ENCODE data around the gene TECPR1.

The TECPR1 gene

DNA sequence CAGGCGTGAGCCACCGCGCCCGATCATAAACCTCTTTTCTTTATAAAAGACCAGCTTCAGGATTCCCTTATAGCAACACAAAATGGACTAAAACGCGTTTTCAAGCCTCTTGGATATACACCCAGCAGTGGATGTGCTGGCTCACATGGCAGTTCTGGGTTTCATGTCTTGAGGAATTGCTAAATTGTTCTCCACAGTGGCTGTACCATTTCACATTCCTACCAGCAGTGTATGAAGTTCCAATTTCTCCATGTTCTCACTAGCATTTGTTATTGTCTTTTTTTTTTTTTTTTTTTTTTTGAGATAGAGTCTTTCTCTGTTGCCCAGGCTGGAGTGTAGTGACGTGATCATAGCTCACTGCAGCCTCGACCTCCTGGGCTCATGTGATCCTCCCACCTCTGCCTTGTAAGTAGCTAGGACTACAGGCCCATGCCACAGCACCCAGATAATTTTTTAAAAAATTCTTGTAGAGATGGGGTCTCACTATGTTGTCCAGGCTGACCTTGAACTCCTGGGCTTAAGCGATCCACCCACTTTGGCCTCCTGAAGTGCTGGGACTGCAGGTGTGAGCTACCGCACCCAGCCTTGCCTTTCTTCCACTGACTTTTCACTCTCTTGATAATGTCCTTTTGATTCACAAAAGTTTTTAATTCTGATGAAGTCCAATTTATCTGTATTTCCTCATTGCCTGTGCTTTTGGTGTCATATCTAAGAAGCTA, 17.4 kb downstream of the TECPR1 start:
- no peak for TF ChIP-seq FOXP2 (optimal IDR thresholded peaks at IDR 0.05; ENCODE audit: borderline replicate concordance, extremely low read depth, extremely low read length, insufficient read depth)
- TF ChIP-seq SIN3A (IDR thresholded peaks at IDR 0.05; ENCODE audit: borderline replicate concordance, insufficient read depth, low read length) = no peak
- no peak for TF ChIP-seq POLR2AphosphoS5 (IDR thresholded peaks at IDR 0.05; ENCODE audit: low read depth, low read length)
- TF ChIP-seq, protein P1, sequence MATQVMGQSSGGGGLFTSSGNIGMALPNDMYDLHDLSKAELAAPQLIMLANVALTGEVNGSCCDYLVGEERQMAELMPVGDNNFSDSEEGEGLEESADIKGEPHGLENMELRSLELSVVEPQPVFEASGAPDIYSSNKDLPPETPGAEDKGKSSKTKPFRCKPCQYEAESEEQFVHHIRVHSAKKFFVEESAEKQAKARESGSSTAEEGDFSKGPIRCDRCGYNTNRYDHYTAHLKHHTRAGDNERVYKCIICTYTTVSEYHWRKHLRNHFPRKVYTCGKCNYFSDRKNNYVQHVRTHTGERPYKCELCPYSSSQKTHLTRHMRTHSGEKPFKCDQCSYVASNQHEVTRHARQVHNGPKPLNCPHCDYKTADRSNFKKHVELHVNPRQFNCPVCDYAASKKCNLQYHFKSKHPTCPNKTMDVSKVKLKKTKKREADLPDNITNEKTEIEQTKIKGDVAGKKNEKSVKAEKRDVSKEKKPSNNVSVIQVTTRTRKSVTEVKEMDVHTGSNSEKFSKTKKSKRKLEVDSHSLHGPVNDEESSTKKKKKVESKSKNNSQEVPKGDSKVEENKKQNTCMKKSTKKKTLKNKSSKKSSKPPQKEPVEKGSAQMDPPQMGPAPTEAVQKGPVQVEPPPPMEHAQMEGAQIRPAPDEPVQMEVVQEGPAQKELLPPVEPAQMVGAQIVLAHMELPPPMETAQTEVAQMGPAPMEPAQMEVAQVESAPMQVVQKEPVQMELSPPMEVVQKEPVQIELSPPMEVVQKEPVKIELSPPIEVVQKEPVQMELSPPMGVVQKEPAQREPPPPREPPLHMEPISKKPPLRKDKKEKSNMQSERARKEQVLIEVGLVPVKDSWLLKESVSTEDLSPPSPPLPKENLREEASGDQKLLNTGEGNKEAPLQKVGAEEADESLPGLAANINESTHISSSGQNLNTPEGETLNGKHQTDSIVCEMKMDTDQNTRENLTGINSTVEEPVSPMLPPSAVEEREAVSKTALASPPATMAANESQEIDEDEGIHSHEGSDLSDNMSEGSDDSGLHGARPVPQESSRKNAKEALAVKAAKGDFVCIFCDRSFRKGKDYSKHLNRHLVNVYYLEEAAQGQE (IDR thresholded peaks at IDR 0.05; ENCODE audit: insufficient read depth in 1 of 2, low read depth in 2 of 2, low read length in 2 of 2) = no peak
- TF ChIP-seq TAF1 (IDR thresholded peaks at IDR 0.05; ENCODE audit: borderline replicate concordance, insufficient read depth, low read length) = no peak

DNA sequence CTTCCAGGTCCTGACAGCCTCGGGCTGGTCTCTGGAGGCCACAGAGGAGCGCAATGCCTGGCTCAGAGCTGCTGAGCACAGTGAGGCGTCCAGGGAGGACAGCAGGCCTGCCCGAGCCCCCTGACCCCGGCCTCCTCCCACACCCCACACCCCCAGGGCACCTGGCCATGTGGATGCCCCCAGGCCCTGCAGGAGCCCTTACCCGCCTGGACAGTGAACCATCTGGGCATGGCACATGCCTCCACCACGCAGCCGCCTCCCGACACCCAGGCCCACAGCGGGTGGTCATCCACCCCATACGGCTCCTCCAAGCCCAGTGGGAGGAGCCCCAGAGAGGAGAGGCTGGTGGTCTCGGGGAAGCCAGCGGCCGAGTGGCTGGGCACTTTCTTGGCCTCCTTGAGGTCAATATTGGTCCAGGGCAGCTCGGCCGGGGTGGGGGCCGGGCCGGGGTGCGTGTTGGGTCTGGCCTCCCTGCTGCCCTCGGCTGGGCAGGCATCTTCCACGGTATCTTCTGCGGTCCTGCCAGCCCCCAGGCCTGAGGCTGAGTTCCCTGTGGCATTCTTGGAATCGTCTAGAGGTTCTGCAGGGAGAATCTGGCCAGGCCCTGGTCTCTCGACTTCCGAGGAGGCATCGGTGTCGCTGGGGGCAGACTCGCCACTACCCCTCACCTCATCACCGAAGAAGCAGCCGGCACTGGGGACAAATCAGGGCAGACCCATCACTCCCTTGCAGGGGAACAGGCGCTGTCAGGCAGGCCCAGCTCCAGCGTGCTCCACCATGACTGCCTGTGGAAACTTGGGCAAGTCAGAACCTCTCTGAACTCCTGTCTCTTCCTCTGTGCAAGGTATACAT, 18.6 kb downstream of the TECPR1 start:
- TF ChIP-seq FOXP2 (optimal IDR thresholded peaks at IDR 0.05; ENCODE audit: borderline replicate concordance, extremely low read depth, extremely low read length, insufficient read depth) (no peak), POLR2AphosphoS5 (IDR thresholded peaks at IDR 0.05; ENCODE audit: low read depth, low read length) (no peak), SIN3A (IDR thresholded peaks at IDR 0.05; ENCODE audit: borderline replicate concordance, insufficient read depth, low read length) (no peak), TAF1 (IDR thresholded peaks at IDR 0.05; ENCODE audit: borderline replicate concordance, insufficient read depth, low read length) (no peak)
- TF ChIP-seq, protein P1 (IDR thresholded peaks at IDR 0.05; ENCODE audit: insufficient read depth in 1 of 2, low read depth in 2 of 2, low read length in 2 of 2) = no peak

DNA sequence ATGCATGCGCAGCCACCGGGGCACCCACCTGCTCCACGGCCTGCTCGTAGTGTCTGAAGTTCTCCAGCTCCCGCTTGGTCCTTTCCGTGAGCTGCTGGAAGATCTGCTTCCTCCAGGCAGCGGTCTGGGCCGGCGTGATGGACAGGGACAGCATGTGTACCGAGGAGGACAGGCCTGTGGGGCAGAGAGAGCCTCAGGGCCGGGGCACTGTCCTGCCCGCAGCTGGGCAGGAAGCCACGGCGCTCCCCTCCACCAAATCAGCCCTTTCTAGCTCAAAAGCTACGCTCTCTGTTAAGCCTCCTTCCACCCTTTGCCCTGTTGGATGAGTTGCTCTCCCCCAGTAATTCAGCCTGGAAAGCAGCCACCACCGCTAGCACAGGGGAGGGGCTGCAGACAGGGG, 19.2 kb downstream of the TECPR1 start:
- no peak for TF ChIP-seq TAF1 (IDR thresholded peaks at IDR 0.05; ENCODE audit: borderline replicate concordance, insufficient read depth, low read length)
- TF ChIP-seq, protein P1 (IDR thresholded peaks at IDR 0.05; ENCODE audit: insufficient read depth in 1 of 2, low read depth in 2 of 2, low read length in 2 of 2) = no peak
- TF ChIP-seq POLR2AphosphoS5 (IDR thresholded peaks at IDR 0.05; ENCODE audit: low read depth, low read length) = no peak
- TF ChIP-seq FOXP2 (optimal IDR thresholded peaks at IDR 0.05; ENCODE audit: borderline replicate concordance, extremely low read depth, extremely low read length, insufficient read depth) = no peak
- no peak for TF ChIP-seq SIN3A (IDR thresholded peaks at IDR 0.05; ENCODE audit: borderline replicate concordance, insufficient read depth, low read length)

DNA sequence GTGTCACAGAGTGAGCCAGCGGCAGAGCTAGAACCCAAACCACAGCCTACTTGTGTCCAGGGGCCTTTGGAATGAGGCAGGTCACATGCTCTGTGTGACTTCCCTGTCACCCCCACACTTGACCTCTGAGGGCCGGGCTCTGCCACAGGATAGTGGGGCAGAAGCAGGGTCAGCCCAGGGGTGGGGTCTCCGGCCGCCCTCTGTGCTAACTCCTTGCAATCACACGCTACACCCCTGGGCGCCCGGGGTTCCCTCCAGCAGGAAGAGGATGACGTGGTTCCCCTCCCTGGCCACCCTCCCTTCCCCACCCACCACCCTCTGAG, 19.8 kb downstream of the TECPR1 start:
- TF ChIP-seq SIN3A (IDR thresholded peaks at IDR 0.05; ENCODE audit: borderline replicate concordance, insufficient read depth, low read length) (no peak), FOXP2 (optimal IDR thresholded peaks at IDR 0.05; ENCODE audit: borderline replicate concordance, extremely low read depth, extremely low read length, insufficient read depth) (no peak), TAF1 (IDR thresholded peaks at IDR 0.05; ENCODE audit: borderline replicate concordance, insufficient read depth, low read length) (no peak), POLR2AphosphoS5 (IDR thresholded peaks at IDR 0.05; ENCODE audit: low read depth, low read length) (no peak)
- TF ChIP-seq, protein P1 (IDR thresholded peaks at IDR 0.05; ENCODE audit: insufficient read depth in 1 of 2, low read depth in 2 of 2, low read length in 2 of 2) = no peak

Measured in PFSK-1 (cell line).